Psoas muscle (tissue), 8 donors: ENCODE measurements around the gene NKIRAS1. TPM values are rescaled to one million over a fixed set of nuclear protein-coding genes. Genes with fewer than 3 reads are reported as not detected.

Source experiments
- ATAC-seq, 4 donors: fragments of 200-7000 bp; cut with Tn5 transposase; one replicate each; pipeline ENCODE4 v1.9.1; 2020; ENCODE audit warnings: moderate library complexity in 3 of 4, mild to moderate bottlenecking in 2 of 4
- DNase-seq, 2 donors: peaks; one replicate each; pipeline ENCODE4 v3.0.0-alpha.2; 2020
- H3K27ac ChIP-seq: fragments of 200-600 bp; one replicate; pipeline ENCODE4 v1.8.0; 2022
- H3K27me3 ChIP-seq, 3 donors: fragments of 200-600 bp in 1 of 3; one replicate each; pipeline versions ENCODE4 v1.6.1 to v1.8.0; 2013 to 2022; ENCODE audit warnings: low read length in 2 of 3, mild to moderate bottlenecking in 2 of 3, moderate library complexity in 1 of 3; ENCODE audit not compliant: insufficient read depth in 3 of 3
- H3K36me3 ChIP-seq, 2 donors: fragments of 200-600 bp in 1 of 2; one replicate each; pipeline versions ENCODE4 v1.6.1 to v1.8.0; 2013 to 2022; ENCODE audit warnings: low read depth in 1 of 2, mild to moderate bottlenecking in 1 of 2, moderate library complexity in 1 of 2; ENCODE audit not compliant: insufficient read depth in 1 of 2
- H3K4me1 ChIP-seq: fragments of 200-600 bp; one replicate; pipeline ENCODE4 v1.8.0; 2022
- H3K4me3 ChIP-seq: fragments of 200-600 bp; one replicate; pipeline ENCODE4 v1.8.0; 2022; ENCODE audit warnings: mild to moderate bottlenecking
- H3K9me3 ChIP-seq: fragments of 200-600 bp; one replicate; pipeline ENCODE4 v1.8.0; 2022
- CTCF ChIP-seq: fragments of 200-600 bp; IDR thresholded peaks from one replicate; pipeline ENCODE4 v1.8.0; 2022; ENCODE audit warnings: antibody characterized with exemption
- WGBS, 3 donors: extraction: QIAGEN DNeasy Blood & Tissue Kit; methylation state at CpG; one replicate each; pipeline versions ENCODE4 v1.1.6 to v1.1.7; 2013; 5-methylcytosine and 5-hydroxymethylcytosine counted together
- intact Hi-C, 2 donors: fragments of 100-400 bp; cut with DNase I; formaldehyde crosslinking; loops; one replicate each; pipeline versions ENCODE4 v1.11.0 to v1.14.2; 2022
- polyA plus RNA-seq, 3 donors: library from polyadenylated mRNA; stranded (reverse); fragments of 200-250 nt; gene quantifications; one replicate each; pipeline ENCODE4 v1.2.3, GENCODE V29; 2013
- total RNA-seq, 4 donors: library from RNA; stranded (reverse); fragmentation: NEBNext Ultra II Directional in 2 of 4; extraction: Animal tissue kit (Norgen Biotek cat#: 25700) in 2 of 4; gene quantifications; one replicate each; pipeline versions ENCODE4 v1.2.1 to v1.2.4, GENCODE V29; 2021 to 2023
- donor health status: healthy with polysubstance abuse.
- donor health status: DM: no; HTN: no; CAD: no; lungs with moderate emphysema.
- donor health status: Bipolar disorder and iron deficiency.
- donor health status: healthy.
- donor health status: DM: yes; HTN: yes; CAD: no.
- donor health status: DM: no; HTN: no; CAD: no.
- donor health status: DM: no; HTN: no; CAD: no.
- donor health status: DM: yes; HTN: yes; CAD: no.

Gene NKIRAS1
- total and polyA plus RNA-seq, 7 donors: 19.5 to 52.4 (median 22.3) TPM

GRCh38 chr3:23954144-23954543, 37.4 kb upstream of the NKIRAS1 start:
- ATAC-seq (no peak), DNase-seq (no peak)
- Histone ChIP-seq H3K9me3 (no peaks in the 10 kb centered on the region), H3K4me3 (no peak overlapping the region), H3K27me3 (no peaks in the 10 kb centered on the region), H3K27ac (peak overlapping the region; percentile 94), H3K36me3 (peaks cover 0 to 27% of the 10 kb centered on the region in 2 donors), H3K4me1 (peaks cover 79% of the 10 kb centered on the region)
- intact Hi-C loops: no loop called here
- 70 to 83% (median 74%) methylated on average over 5 of the region's 5 CpGs for WGBS, 3 donors
- no peak for TF ChIP-seq CTCF

GRCh38 chr3:23953523-23953922, 36.7 kb upstream of the NKIRAS1 start:
- no peak overlapping the region for H3K4me3 ChIP-seq
- ATAC-seq (no peak), DNase-seq (no peak)
- H3K9me3 ChIP-seq: no peaks in the 10 kb centered on the region
- no peak for TF ChIP-seq CTCF
- peak overlapping the region; percentile 94 for H3K27ac ChIP-seq
- intact Hi-C loops: no loop called here
- WGBS, 3 donors: 22 to 50% (median 39%) methylated on average over 1 of the region's 1 CpG
- peaks cover 0 to 27% of the 10 kb centered on the region in 2 donors for H3K36me3 ChIP-seq
- peaks cover 85% of the 10 kb centered on the region for H3K4me1 ChIP-seq
- H3K27me3 ChIP-seq: no peaks in the 10 kb centered on the region

- intact Hi-C loops: no loop called here
- no peak for ATAC-seq
- H3K4me1 ChIP-seq: peaks cover 89% of the 10 kb centered on the region
Measured at GRCh38 chr3:23952646-23953045, 35.9 kb upstream of the NKIRAS1 start.

DNA sequence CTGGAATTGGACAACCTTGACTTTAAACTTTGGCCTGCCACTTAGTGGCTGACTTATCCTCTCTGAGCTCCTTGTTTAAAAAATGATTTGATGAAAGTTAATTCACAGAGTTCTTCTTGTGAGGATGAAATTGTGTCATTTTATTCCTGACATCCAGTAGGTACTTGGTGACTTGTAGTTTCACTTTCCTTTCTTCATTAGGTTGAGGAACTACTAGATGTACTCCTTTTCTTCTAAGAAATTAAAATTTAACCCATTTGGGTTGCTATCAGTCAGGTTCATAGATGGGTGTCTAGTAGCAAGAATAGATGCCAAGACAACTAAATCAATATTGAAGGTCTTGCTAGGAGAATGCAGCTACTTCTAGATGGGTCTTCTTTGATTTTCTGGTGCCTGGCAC, 33.5 kb upstream of the NKIRAS1 start:
- TF ChIP-seq CTCF: no peak
- H3K4me1 ChIP-seq: peaks cover 88% of the 10 kb centered on the region
- no peak for DNase-seq
- no peaks in the 10 kb centered on the region for H3K9me3 ChIP-seq
- peak overlapping the region; percentile 94 for H3K27ac ChIP-seq
- H3K27me3 ChIP-seq: no peaks in the 10 kb centered on the region
- ATAC-seq: no peak
- peak overlapping the region; percentile 55 for H3K4me3 ChIP-seq
- intact Hi-C loops: no loop called here
- H3K36me3 ChIP-seq: peaks cover 0 to 9% of the 10 kb centered on the region in 2 donors

More at GRCh38 chr3:23952646-23953045, 35.9 kb upstream of the NKIRAS1 start:
- WGBS, 3 donors: 67 to 75% (median 69%) methylated on average over 4 of the region's 4 CpGs
- peaks cover 0 to 27% of the 10 kb centered on the region in 2 donors for H3K36me3 ChIP-seq
- no peak for TF ChIP-seq CTCF
- H3K9me3 ChIP-seq: no peaks in the 10 kb centered on the region
- no peak overlapping the region for H3K4me3 ChIP-seq
- no peaks in the 10 kb centered on the region for H3K27me3 ChIP-seq
- DNase-seq: no peak
- H3K27ac ChIP-seq: peak overlapping the region; percentile 94

- no peak for TF ChIP-seq CTCF
- ATAC-seq: peak in 1 of 4 donors; percentile 18
- Histone ChIP-seq H3K4me1 (peaks cover 83% of the 10 kb centered on the region), H3K27me3 (no peaks in the 10 kb centered on the region), H3K27ac (peak overlapping the region; percentile 94), H3K36me3 (peaks cover 0 to 4% of the 10 kb centered on the region in 2 donors), H3K9me3 (no peaks in the 10 kb centered on the region), H3K4me3 (peak overlapping the region; percentile 55)
- peak; percentile 52 to 80 for DNase-seq
- intact Hi-C loops: no loop called here
Measured at GRCh38 chr3:23949784-23950183, 33.0 kb upstream of the NKIRAS1 start.
